K562 (cell line): Measurements from ENCODE around the gene ZC3H7B. TPM values are rescaled to one million over a fixed set of nuclear protein-coding genes. Genes with fewer than 3 reads are reported as not detected.

ENCODE experiments used
- BRCA1 ChIP-seq, 2 experiments: fragments of 450-650 bp in 1 of 2; sonication (generic) in 1 of 2; formaldehyde crosslinking in 1 of 2; IDR thresholded peaks; 2 replicates each; pipeline versions ENCODE4 v1.5.0 to v1.6.1; 2017 to 2020; ENCODE audit warnings: mild to moderate bottlenecking in 1 of 2, missing genetic modification reagents in 1 of 2
- ETS2 ChIP-seq: IDR thresholded peaks from 2 replicates; pipeline ENCODE4 v1.6.1; 2016; ENCODE audit warnings: borderline replicate concordance, missing genetic modification characterization, mild to moderate bottlenecking, moderate library complexity, missing compliant biosample characterization; ENCODE audit not compliant: poor library complexity, severe bottlenecking
- GTF2E2 ChIP-seq: fragments of 200-800 bp; sonication (Bioruptor generic); IDR thresholded peaks from 2 replicates; pipeline ENCODE4 v1.6.1; 2016; ENCODE audit warnings: missing genetic modification characterization, missing compliant biosample characterization
- GTF2F1 ChIP-seq: IDR thresholded peaks from 2 replicates; pipeline ENCODE4 v1.6.1; 2011; ENCODE audit warnings: low read depth, low read length, improper control_type of control experiment
- MTA2 ChIP-seq: fragments of 450-650 bp; IDR thresholded peaks from 2 replicates; pipeline ENCODE4 v1.6.1; 2016; ENCODE audit warnings: low read depth
- NCOA1 ChIP-seq: fragments of 450-650 bp; IDR thresholded peaks from 2 replicates; pipeline ENCODE4 v1.6.1; 2016; ENCODE audit warnings: low read depth
- NFYB ChIP-seq: IDR thresholded peaks from 2 replicates; pipeline ENCODE4 v1.6.1; 2011; ENCODE audit warnings: mild to moderate bottlenecking, moderate library complexity; ENCODE audit not compliant: insufficient read length; ENCODE audit errors: extremely low read depth
- POLR3A ChIP-seq: IDR thresholded peaks from 2 replicates; pipeline ENCODE4 v1.6.1; 2011; ENCODE audit warnings: borderline replicate concordance, mild to moderate bottlenecking, moderate library complexity; ENCODE audit not compliant: insufficient read length, insufficient read depth; ENCODE audit errors: extremely low read depth
- PRPF4 ChIP-seq: fragments of 200-400 bp; formaldehyde crosslinking; IDR thresholded peaks from one replicate; pipeline ENCODE4 v1.6.1; 2017; ENCODE audit warnings: low read length, low read depth, mild to moderate bottlenecking; ENCODE audit not compliant: insufficient read depth, poor library complexity, severe bottlenecking
- PTTG1 ChIP-seq: fragments of 450-650 bp; IDR thresholded peaks from 2 replicates; pipeline ENCODE4 v1.6.1; 2016; ENCODE audit warnings: low read depth, mild to moderate bottlenecking, missing genetic modification characterization, missing compliant biosample characterization
- SETDB1 ChIP-seq: IDR thresholded peaks from one replicate; pipeline ENCODE4 v1.6.1; 2012; ENCODE audit warnings: low read length, control low read depth, inconsistent platforms
- TAL1 ChIP-seq: fragments of 450-650 bp; IDR thresholded peaks from 2 replicates; pipeline ENCODE4 v1.6.1; 2016; ENCODE audit warnings: mild to moderate bottlenecking
- U2AF1 ChIP-seq: fragments of 200-400 bp; formaldehyde crosslinking; optimal IDR thresholded peaks from 2 replicates; pipeline ENCODE3; 2017; ENCODE audit warnings: mild to moderate bottlenecking, low read depth, low read length, moderate library complexity
- U2AF2 ChIP-seq: fragments of 200-400 bp; formaldehyde crosslinking; optimal IDR thresholded peaks from 2 replicates; pipeline ENCODE3; 2017; ENCODE audit warnings: low read depth, mild to moderate bottlenecking, low read length
- ZFPM2 ChIP-seq: fragments of 250-450 bp; sonication (Bioruptor Pico); IDR thresholded peaks from 2 replicates; pipeline ENCODE4 v1.5.1; 2022; ENCODE audit warnings: mild to moderate bottlenecking
- ZNF41 ChIP-seq: fragments of 250-450 bp; sonication (Bioruptor Pico); conservative IDR thresholded peaks from 2 replicates; pipeline ENCODE4 v1.4.0; 2020; ENCODE audit warnings: mild to moderate bottlenecking
- ZNF780A ChIP-seq: fragments of 250-450 bp; sonication (Bioruptor Pico); IDR thresholded peaks from 2 replicates; pipeline ENCODE4 v1.5.0; 2021; ENCODE audit warnings: mild to moderate bottlenecking
- polyA plus RNA-seq, 8 experiments: library from polyadenylated mRNA; depleted of rRNA in 4 of 8; stranded (reverse) in 5 of 8; unstranded in 3 of 8; fragments of >200 nt; fragmentation: Nextera tagmentation in 2 of 8; fragmentation: Illumina TruSeq in 1 of 8; extraction: Ambion mirVana in 2 of 8; extraction: Trizol in 1 of 8; gene quantifications; 2 replicates each; pipeline versions ENCODE4 v1.2.1 to v1.2.3, GENCODE V29; 2011 to 2014; ENCODE audit warnings: inconsistent platforms in 1 of 8, missing spikeins in 1 of 8
- total RNA-seq, 7 experiments: library from RNA; depleted of rRNA in 6 of 7; stranded (reverse); fragments of >200 nt in 6 of 7; fragmentation: Illumina TruSeq in 2 of 7; extraction: Trizol in 2 of 7; gene quantifications; 2 replicates each; pipeline versions ENCODE4 v1.2.1 to v1.2.3, GENCODE V29; 2011 to 2021; ENCODE audit warnings: low replicate concordance in 1 of 7
- TF ChIP-seq, protein P1 (sequence below): fragments of 250-450 bp; sonication (Bioruptor Pico); IDR thresholded peaks from 2 replicates; pipeline ENCODE4 v1.5.0; 2021
- TF ChIP-seq, protein P2 (sequence below): sonication (generic); formaldehyde crosslinking; IDR thresholded peaks from 2 replicates; pipeline ENCODE4 v1.8.0; 2022; ENCODE audit warnings: mild to moderate bottlenecking, missing genetic modification reagents
- TF ChIP-seq, protein P3 (sequence below): fragments of 250-450 bp; sonication (Bioruptor Pico); IDR thresholded peaks from 2 replicates; pipeline ENCODE4 v1.5.0; 2021; ENCODE audit warnings: mild to moderate bottlenecking, borderline replicate concordance
- TF ChIP-seq, protein P4 (sequence below): sonication (generic); formaldehyde crosslinking; IDR thresholded peaks from 2 replicates; pipeline ENCODE4 v1.8.1; 2023; ENCODE audit warnings: mild to moderate bottlenecking, missing genetic modification reagents

Gene ZC3H7B
- total and polyA plus RNA-seq, 9 of the 15 experiments (the other 6 are each of a cell fraction or from before 2014, with no cell fraction given) = 0.07 to 49.8 (median 26.8) TPM

DNA sequence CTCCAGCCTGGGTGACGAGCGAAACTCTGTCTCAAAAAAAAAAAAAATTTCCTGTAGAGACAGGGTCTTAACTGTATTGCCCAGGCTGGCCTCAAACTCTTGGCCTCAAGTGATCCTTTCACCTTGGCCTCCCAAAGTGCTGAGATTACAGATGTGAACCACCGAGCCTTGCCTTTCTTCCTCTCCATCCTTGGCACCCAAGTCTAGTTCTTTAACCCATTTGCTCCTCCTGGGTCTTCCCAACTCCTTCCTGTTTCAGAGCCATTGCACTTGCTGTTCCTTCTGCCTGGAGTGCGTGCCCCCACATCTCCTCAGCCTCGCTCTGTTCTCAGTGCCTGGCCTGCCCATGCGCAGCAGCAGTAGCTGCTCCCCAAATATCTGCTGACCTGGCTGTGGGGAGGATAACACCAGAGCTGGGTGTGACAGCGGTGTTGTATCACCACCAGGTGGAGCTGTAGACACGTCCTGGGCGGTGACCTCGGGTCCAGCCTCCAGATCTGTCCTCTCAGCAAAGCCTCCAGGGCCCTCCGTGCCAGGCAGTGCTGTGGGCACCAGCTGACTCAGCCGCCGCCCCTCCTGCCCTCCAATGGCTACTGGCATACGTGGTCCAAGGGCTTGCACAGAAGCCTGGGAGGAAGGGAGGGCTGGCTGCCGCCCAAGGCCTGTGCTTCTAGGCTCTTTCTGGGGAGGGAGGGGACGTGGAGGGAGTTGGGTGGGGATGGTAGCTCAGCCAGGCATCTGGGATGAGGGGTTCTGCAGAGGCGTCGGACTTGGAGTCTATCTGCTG lies 102.4 kb downstream of the ZC3H7B start (continued):
- TF ChIP-seq U2AF1 (no peak), U2AF2 (no peak), SETDB1 (no peak), BRCA1 (IDR thresholded peaks at IDR 0.05) (no peak), BRCA1 (CRISPR knock-in tag; IDR thresholded peaks at IDR 0.05) (no peak), TAL1 (0 out of 2 replicates have a peak, but pooled peaks have one; percentile 4), GTF2F1 (0 out of 2 replicates have a peak, but pooled peaks have one; percentile 26), ZNF780A (no peak), GTF2E2 (tag) (no peak), MTA2 (no peak), POLR3A (no peak), NFYB (no peak), ETS2 (tag) (no peak), PRPF4 (no peak), NCOA1 (no peak), PTTG1 (tag) (no peak), ZNF41 (CRISPR knock-in tag) (no peak), ZFPM2 (no peak)
- TF ChIP-seq, protein P1, sequence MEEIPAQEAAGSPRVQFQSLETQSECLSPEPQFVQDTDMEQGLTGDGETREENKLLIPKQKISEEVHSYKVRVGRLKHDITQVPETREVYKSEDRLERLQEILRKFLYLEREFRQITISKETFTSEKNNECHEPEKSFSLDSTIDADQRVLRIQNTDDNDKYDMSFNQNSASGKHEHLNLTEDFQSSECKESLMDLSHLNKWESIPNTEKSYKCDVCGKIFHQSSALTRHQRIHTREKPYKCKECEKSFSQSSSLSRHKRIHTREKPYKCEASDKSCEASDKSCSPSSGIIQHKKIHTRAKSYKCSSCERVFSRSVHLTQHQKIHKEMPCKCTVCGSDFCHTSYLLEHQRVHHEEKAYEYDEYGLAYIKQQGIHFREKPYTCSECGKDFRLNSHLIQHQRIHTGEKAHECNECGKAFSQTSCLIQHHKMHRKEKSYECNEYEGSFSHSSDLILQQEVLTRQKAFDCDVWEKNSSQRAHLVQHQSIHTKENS (CRISPR knock-in tag) = no peak
- TF ChIP-seq, protein P2, sequence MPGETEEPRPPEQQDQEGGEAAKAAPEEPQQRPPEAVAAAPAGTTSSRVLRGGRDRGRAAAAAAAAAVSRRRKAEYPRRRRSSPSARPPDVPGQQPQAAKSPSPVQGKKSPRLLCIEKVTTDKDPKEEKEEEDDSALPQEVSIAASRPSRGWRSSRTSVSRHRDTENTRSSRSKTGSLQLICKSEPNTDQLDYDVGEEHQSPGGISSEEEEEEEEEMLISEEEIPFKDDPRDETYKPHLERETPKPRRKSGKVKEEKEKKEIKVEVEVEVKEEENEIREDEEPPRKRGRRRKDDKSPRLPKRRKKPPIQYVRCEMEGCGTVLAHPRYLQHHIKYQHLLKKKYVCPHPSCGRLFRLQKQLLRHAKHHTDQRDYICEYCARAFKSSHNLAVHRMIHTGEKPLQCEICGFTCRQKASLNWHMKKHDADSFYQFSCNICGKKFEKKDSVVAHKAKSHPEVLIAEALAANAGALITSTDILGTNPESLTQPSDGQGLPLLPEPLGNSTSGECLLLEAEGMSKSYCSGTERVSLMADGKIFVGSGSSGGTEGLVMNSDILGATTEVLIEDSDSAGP (CRISPR knock-in tag) = no peak
- TF ChIP-seq, protein P3, sequence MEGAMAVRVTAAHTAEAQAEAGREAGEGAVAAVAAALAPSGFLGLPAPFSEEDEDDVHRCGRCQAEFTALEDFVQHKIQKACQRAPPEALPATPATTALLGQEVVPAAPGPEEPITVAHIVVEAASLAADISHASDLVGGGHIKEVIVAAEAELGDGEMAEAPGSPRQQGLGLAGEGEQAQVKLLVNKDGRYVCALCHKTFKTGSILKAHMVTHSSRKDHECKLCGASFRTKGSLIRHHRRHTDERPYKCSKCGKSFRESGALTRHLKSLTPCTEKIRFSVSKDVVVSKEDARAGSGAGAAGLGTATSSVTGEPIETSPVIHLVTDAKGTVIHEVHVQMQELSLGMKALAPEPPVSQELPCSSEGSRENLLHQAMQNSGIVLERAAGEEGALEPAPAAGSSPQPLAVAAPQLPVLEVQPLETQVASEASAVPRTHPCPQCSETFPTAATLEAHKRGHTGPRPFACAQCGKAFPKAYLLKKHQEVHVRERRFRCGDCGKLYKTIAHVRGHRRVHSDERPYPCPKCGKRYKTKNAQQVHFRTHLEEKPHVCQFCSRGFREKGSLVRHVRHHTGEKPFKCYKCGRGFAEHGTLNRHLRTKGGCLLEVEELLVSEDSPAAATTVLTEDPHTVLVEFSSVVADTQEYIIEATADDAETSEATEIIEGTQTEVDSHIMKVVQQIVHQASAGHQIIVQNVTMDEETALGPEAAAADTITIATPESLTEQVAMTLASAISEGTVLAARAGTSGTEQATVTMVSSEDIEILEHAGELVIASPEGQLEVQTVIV (CRISPR knock-in tag) = no peak
- TF ChIP-seq, protein P4, sequence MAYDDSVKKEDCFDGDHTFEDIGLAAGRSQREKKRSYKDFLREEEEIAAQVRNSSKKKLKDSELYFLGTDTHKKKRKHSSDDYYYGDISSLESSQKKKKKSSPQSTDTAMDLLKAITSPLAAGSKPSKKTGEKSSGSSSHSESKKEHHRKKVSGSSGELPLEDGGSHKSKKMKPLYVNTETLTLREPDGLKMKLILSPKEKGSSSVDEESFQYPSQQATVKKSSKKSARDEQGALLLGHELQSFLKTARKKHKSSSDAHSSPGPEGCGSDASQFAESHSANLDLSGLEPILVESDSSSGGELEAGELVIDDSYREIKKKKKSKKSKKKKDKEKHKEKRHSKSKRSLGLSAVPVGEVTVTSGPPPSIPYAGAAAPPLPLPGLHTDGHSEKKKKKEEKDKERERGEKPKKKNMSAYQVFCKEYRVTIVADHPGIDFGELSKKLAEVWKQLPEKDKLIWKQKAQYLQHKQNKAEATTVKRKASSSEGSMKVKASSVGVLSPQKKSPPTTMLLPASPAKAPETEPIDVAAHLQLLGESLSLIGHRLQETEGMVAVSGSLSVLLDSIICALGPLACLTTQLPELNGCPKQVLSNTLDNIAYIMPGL (CRISPR knock-in tag) = no peak
